Activated T-cell treated with anti-CD3 and anti-CD28 coated beads for 48 hours (primary cell): Measurements from ENCODE around the gene CYP2W1.

Experiments
- DNase-seq: peaks from one replicate; pipeline ENCODE4 v3.0.0-alpha.2; 2020; ENCODE audit warnings: low read depth

CYP2W1 gene

GRCh38 chr7:982511-983003 lies 424 bp upstream of the CYP2W1 start:
- DNase-seq, result no peak

GRCh38 chr7:983616-984071 lies 663 bp downstream of the CYP2W1 start:
- DNase-seq, result no peak

DNA sequence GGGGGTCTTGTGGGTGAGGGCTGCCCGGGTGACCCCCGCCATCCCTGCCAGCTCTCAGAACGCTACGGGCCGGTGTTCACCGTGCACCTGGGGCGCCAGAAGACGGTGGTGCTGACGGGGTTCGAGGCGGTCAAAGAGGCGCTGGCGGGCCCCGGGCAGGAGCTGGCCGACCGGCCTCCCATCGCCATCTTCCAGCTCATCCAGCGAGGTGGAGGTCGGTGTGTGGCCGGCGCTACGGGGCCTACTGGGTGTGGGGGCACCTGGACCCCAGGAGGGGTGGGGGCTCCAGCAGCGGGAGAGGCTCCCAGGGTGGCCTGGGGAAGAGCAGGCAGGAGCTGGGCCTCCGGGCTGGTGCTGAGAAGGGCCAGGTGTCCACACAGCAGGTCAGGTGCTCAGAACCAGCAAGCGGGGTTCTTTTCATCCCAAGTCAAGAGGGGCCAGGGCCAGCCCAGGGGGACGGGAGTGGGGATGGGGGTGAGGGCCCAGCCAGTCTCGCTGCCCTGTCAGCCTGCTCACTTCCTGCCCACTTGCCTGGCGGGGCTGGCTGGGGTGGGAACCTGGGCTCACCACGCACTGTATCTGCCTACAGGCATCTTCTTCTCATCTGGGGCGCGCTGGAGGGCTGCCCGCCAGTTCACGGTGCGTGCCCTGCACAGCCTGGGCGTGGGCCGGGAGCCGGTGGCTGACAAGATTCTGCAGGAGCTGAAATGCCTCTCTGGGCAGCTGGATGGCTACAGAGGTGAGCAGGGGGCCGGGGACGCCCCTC lies 1.6 kb downstream of the CYP2W1 start:
- DNase-seq, result no peak

- DNase-seq, result no peak
These were observed 2.1 kb downstream of the CYP2W1 start for GRCh38 chr7:985127-985416.

DNA sequence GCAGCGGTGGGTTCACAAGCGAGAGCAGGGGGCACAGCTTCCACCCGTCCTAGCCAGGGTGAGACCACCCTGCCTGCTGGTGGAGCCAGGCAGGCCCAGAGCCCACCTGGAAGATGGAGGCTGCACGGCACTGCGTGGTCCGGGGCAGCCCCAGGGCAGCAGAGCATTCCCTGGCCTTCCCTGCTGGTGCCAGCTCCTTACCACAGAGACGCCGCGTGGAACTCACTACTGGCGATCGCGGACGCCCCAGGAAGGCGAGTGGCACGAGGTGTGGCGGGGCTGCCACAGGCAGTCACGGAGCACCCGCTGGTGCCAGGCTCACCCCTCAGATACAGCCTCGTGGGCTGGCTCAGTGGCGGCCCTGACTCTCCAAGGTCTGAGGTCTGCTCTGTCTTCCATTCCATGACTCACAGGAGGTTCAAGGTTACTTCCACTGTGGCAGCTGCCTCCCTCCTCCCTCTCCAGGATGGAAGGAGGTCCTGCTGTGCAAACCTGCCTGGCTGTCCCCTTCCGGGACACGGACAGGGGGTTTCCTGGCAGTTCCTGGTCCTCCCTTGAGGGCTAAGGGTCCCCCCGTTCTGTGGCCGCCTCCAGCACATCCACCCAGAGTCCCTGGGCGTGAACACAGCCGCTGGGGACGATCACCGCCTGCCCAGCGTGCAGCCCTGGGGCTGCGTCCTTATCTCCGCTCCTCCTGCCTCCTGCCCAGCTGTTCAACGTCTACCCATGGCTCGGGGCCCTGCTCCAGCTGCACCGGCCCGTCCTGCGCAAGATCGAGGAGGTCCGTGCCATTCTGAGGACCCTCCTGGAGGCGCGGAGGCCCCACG lies 3.1 kb downstream of the CYP2W1 start:
- DNase-seq, result no peak

- no peak for DNase-seq
These were observed 4.1 kb downstream of the CYP2W1 start for GRCh38 chr7:986766-987751.

- DNase-seq, result no peak
These were observed 4.9 kb downstream of the CYP2W1 start for GRCh38 chr7:987909-988308.

GRCh38 chr7:988426-988911 lies 5.5 kb downstream of the CYP2W1 start:
- DNase-seq, result no peak

DNA sequence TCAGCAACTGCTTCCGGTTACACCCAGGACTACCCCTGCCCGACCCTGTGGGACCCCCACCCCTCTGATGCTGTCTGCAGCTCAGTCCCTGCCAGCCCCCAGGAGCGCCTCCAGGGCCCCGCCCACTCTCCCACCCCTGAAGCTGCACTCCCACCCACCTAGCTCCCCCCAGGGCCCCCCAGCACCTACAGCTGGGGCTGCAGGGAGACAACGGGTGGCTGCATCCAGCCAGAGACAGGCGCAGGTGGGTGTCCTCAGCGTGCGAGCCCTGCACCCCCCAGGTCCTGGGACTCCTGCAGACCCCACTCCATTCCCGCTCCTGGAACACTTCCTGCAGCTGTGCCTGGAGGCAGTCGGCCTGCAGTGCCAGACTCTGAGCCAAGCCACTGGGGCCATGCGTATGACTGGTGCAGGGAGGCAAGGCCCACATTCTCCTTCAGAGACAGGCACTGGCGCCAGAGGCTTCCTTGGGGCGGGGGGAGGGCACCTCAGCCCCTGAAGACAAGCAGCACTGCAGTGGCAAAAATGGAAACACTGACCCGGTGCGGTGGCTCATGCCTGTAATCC lies 6.1 kb downstream of the CYP2W1 start:
- no peak for DNase-seq

- DNase-seq, result no peak
These were observed 7.5 kb downstream of the CYP2W1 start for GRCh38 chr7:990352-990932.

DNA sequence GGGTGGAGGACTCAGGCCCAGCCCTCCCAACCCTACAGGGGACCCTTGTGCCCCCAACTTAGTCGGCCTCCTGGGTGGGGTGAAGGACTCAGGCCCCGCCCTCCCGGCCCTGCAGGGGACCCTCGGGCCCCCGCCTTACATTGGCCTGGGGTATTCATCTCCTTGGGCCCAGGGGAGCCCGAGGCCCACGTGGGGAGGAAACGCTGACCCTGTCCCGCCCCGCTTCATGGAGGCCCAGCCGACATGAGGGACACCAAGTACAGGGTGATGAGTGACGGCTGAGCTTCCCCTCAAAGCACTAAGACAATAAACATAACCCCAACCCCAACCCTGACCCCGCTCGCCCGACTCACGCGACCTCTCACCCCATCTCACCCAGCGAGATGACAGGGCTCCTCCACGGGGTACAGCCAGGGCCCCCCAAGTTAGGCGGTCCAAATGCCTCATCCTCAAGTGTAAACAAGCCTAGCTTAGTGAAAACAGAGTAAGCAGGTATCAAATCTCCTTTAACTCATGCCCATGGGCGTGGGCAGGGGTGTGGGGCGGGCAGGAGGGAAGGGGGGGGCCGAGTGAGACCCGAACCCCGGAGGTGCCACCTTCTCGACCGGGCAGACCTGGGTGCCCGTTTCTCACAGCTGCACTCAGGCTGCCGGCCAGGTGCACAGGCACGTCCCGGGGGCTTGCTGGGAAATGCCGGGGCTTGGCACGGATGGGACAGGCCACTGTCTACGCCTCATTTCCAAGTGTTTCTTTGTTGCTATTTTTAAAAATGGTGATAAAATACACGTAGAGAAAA lies 8.2 kb downstream of the CYP2W1 start:
- no peak for DNase-seq

DNA sequence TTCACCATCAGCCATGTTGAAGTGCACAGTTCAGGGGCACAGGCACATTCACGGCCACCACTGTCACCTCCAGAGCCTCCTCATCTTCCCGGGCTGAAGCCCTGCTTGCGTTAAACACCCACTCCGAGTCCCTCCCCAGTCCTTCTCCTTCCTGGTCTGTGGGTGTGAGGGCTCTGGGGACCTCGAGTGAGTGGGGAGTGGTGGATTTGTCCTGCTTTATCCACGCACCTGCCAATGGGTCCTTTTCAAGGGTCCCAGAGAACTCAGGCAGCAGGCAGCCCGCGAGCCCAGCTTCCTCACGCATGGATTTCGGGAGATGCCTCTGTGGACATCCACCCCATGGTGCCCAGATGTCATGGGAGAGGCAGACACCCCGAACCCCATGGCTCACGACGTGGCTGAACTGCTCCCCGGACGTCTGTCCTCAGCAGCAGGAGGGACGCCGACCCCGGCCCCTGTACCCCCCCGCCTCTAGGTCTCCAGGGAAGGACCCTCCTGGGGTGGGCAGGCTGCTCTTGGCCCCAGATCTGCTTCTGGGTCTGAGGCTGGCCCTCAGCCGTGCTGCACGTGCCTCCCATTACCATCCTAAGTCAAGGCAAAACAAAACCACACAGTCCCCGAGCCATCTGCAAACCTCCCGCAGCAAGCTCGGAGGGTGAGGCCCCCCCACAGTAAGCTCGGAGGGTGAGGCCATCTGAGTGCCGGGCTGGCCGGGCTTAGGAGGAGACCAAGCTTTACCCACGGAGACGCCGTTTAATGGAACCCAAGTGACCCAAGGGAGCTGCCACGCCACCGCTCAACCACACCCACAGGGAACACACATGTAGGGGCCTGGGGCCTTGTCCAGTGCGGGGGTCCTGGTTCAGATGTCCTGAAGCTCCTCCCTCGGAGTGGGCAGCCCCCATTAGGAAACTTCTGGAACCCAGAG lies 9.0 kb downstream of the CYP2W1 start:
- no peak for DNase-seq

- peak; percentile 92 for DNase-seq
These were observed 10.0 kb downstream of the CYP2W1 start for GRCh38 chr7:992709-993607.

DNA sequence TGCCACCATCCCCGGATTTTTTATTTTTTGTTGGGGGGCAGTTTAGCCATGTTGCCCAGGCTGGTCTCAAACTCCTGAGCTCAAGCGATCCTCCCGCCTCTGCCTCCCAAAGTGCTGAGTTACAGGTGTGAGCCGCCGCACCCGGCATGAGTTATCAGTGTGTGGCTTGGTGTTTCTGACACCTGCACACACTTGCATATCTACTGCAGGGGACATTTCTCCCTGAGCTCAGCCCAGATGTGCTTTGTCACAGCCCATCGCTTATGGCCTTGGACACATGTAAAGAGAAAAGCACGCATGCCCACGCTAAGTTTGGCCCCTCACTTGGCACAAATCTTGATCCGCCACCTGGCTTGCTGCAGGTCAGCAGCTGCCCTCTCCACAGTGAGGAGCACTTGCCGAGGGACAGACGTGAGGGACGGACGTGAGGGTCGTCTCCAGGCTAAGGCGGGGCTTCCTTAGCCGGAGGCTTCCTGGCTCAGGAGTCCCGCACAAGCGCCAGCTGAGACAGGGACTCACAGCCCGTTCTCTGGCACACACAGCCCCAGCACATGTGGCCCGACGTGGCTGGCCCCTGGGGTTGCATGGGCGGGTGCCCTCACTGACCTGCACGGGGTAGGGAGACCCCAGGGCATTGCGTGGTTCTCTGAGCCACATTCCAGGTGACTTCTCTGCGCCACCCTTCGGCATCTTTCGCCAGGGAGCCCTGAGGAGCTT lies 11.8 kb downstream of the CYP2W1 start:
- DNase-seq, result no peak

DNA sequence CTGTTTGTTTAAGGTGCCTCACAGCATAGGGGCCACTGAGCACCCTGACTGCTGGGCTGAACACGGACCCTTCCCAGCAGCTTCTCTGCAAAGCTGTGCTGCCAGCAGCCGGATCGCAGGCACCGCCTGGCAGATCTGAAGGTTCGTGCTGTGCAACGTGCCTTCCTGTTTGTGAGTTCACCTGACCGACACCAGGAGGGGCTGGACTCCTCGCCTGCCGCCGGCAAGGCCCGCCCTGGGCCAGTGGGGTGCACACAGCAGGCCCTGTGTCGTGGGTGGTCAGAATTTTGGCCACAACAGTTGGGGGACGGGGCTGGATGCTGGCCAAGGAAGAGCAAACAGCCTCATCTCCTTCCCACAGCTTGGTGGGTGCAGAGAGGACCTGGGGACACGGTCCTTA lies 12.6 kb downstream of the CYP2W1 start:
- DNase-seq, result no peak

DNA sequence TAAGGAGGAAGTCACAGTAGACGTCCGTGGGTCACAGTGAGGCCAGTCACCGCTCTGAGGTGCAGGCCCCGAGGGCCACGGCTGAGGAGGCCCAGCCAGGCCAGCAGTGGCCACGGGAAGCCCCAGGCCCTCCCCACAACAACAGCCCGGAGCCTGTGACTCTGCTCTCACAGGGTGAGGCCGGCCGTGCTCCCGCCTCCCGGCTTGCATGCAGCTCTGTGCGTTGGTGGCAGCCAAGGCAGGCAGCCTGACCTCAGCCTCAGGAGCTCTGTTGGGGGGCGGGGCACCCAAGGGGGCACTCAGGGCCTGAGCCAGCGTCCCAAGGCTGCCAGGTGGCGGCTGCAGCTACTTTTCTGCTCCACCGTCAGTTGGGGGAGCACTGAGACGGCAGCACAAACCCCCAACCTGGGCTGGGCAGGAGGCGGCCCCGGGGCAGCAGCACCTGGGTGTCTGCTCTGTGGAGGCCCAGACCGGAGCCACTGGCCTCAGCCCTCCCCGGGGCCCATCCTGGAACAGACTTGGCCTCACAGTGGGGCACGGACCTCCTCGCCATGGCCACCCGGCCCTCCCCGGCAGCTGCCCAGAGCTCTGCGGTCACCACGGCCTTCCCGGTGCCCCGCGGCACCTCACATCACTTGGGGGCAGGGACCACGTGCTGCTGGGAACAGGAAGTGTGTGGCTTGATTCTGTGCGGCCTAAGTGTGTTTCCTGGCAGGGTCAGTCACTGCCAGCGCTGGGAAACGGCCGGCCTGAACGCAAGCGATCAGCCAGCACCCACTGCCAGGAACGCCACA lies 13.3 kb downstream of the CYP2W1 start:
- DNase-seq, result no peak
